Measurements from ENCODE around the gene USP53.

DNA sequence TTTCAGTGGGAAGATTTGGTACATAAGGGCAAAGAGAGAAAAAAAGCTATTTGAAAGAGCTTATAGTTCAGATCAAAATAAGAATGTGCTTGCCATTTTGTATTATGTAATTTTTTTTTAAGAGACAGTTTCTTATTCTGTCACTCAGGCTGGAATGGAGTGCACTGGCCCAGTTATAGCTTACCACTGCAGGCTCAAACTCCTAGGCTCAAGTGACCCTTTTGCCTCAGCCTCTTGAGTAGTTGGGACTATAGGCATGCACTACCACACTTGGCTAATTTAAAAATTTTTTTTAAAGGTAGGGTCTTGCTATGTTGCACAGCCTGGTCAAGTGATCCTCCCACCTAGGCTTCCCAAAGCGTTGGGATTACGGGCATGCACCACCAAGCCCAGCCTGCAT is 22.2 kb upstream of the USP53 start:
- TF ChIP-seq SIN3A (IDR thresholded peaks at IDR 0.05; ENCODE audit: borderline replicate concordance in 2 of 2, control insufficient read depth in 1 of 2, low read depth in 2 of 2, low read length in 2 of 2): no peak
- no peak for TF ChIP-seq POLR2AphosphoS5 (IDR thresholded peaks at IDR 0.05; ENCODE audit: control insufficient read depth, insufficient read depth, low read depth, low read length)
- TF ChIP-seq PTTG1 (tag; IDR thresholded peaks at IDR 0.05; ENCODE audit: low read depth): no peak
- TF ChIP-seq ZFP36 (IDR thresholded peaks at IDR 0.05; ENCODE audit: low read depth, low read length, partially characterized antibody): no peak
- no peak for TF ChIP-seq SMARCC2 (IDR thresholded peaks at IDR 0.05; ENCODE audit: low read depth)
- TF ChIP-seq RBM14 (IDR thresholded peaks at IDR 0.05; ENCODE audit: borderline replicate concordance, insufficient read depth, low read depth, low read length): no peak
